Measurements from ENCODE around the gene GRM8.

The GRM8 gene

GRCh38 chr7:126716321-126716720 lies 536.4 kb downstream of the GRM8 start (continued):
- TF ChIP-seq ZFP69B (tag by site-specific recombination; IDR thresholded peaks at IDR 0.05) (no peak), ZNF391 (tag by site-specific recombination; IDR thresholded peaks at IDR 0.05; ENCODE audit: borderline replicate concordance, low read depth) (no peak), ZNF292 (tag by site-specific recombination; IDR thresholded peaks at IDR 0.05; ENCODE audit: borderline replicate concordance, low read depth) (no peak), ZNF529 (tag by site-specific recombination; IDR thresholded peaks at IDR 0.05; ENCODE audit: insufficient replicate concordance) (no peak), ZNF677 (tag by site-specific recombination; IDR thresholded peaks at IDR 0.05) (no peak), ZNF155 (tag by site-specific recombination; IDR thresholded peaks at IDR 0.05) (no peak), YY1 (tag by site-specific recombination; IDR thresholded peaks at IDR 0.05) (no peak), ZNF426 (tag by site-specific recombination; IDR thresholded peaks at IDR 0.05) (no peak), KLF8 (tag by site-specific recombination; IDR thresholded peaks at IDR 0.05) (no peak), ZNF555 (tag by site-specific recombination; conservative IDR thresholded peaks at IDR 0.05) (no peak), ZNF48 (tag by site-specific recombination; IDR thresholded peaks at IDR 0.05) (no peak)

GRCh38 chr7:126715076-126715475 lies 537.7 kb downstream of the GRM8 start:
- POLR2A ChIA-PET = no interaction called here
- H3K4me3 ChIP-seq (ENCODE audit: low read depth, low read length) = no peak overlapping the region
- no peaks in the 10 kb centered on the region for H3K4me1 ChIP-seq (ENCODE audit: control insufficient read depth, insufficient read depth, low read length)
- H3K27ac ChIP-seq (ENCODE audit: extremely low read depth, low read depth, low read length) = no peak overlapping the region
- no peaks in the 10 kb centered on the region for H3K36me3 ChIP-seq (ENCODE audit: control insufficient read depth in 2 of 2, insufficient read depth in 1 of 2, low read length in 2 of 2)
- TF ChIP-seq ZNF16 (tag by site-specific recombination; IDR thresholded peaks at IDR 0.05; ENCODE audit: low read depth) (no peak), TCF7L2 (IDR thresholded peaks at IDR 0.05; ENCODE audit: borderline replicate concordance, low read depth, low read length) (no peak), TSHZ1 (tag by site-specific recombination; IDR thresholded peaks at IDR 0.05; ENCODE audit: borderline replicate concordance) (no peak), MZF1 (tag by site-specific recombination; IDR thresholded peaks at IDR 0.05; ENCODE audit: borderline replicate concordance) (no peak), ZNF585B (tag by site-specific recombination; IDR thresholded peaks at IDR 0.05) (no peak), ZBTB8A (tag by site-specific recombination; IDR thresholded peaks at IDR 0.05) (no peak), ZXDB (tag by site-specific recombination; IDR thresholded peaks at IDR 0.05) (no peak), GLI2 (tag by site-specific recombination; IDR thresholded peaks at IDR 0.05; ENCODE audit: borderline replicate concordance, low read depth) (no peak), ZNF239 (tag by site-specific recombination; IDR thresholded peaks at IDR 0.05) (no peak), ZFP3 (tag by site-specific recombination; IDR thresholded peaks at IDR 0.05; ENCODE audit: low read depth) (no peak), KLF9 (tag by site-specific recombination; IDR thresholded peaks at IDR 0.05; ENCODE audit: low read depth) (no peak), ZNF133 (tag by site-specific recombination; IDR thresholded peaks at IDR 0.05) (no peak)
- no peaks in the 10 kb centered on the region for H3K9me3 ChIP-seq (ENCODE audit: control insufficient read depth, insufficient read depth, low read depth, low read length)
- CTCF ChIA-PET = no interaction called here
